MM.1S (cell line): ENCODE measurements around the gene SH3BP2.

Experiments
- DNase-seq: peaks from one replicate; pipeline ENCODE4 v3.0.0-alpha.2; 2015
- H2AFZ ChIP-seq: fragments of 300-600 bp; sonication (generic); 2 replicates; pipeline ENCODE4 v1.6.0; 2016; ENCODE audit warnings: antibody characterized with exemption, low read length
- H3F3A ChIP-seq: fragments of 300-600 bp; sonication (generic); 2 replicates; pipeline ENCODE4 v1.6.1; 2016; ENCODE audit warnings: mild to moderate bottlenecking, antibody characterized with exemption, low read length, moderate library complexity, mixed read lengths; ENCODE audit not compliant: insufficient read depth
- H3K27ac ChIP-seq: fragments of 300-600 bp; sonication (generic); 2 replicates; pipeline ENCODE4 v1.5.1; 2016; ENCODE audit warnings: mild to moderate bottlenecking, low read length
- H3K27me3 ChIP-seq: fragments of 300-600 bp; sonication (generic); replicated peaks from 2 replicates; pipeline ENCODE4 v1.6.0; 2016; ENCODE audit warnings: low read length; ENCODE audit not compliant: insufficient read depth
- H3K36me3 ChIP-seq: fragments of 300-600 bp; sonication (generic); replicated peaks from 2 replicates; pipeline ENCODE4 v1.6.1; 2016; ENCODE audit warnings: mild to moderate bottlenecking, low read length, mixed read lengths; ENCODE audit not compliant: insufficient read depth
- H3K4me1 ChIP-seq: fragments of 300-600 bp; sonication (generic); 2 replicates; pipeline ENCODE4 v1.6.1; 2016; ENCODE audit warnings: low read length, mixed read lengths
- H3K4me2 ChIP-seq: fragments of 300-600 bp; sonication (generic); 2 replicates; pipeline ENCODE4 v1.6.0; 2016; ENCODE audit warnings: low read depth, low read length
- H3K4me3 ChIP-seq: fragments of 300-600 bp; sonication (generic); 2 replicates; pipeline ENCODE4 v1.5.1; 2016; ENCODE audit warnings: low read length, mixed read lengths
- H3K79me2 ChIP-seq: fragments of 300-600 bp; sonication (generic); 2 replicates; pipeline ENCODE4 v1.6.1; 2016; ENCODE audit warnings: mixed run types, low read length, mixed read lengths
- H3K9ac ChIP-seq: fragments of 300-600 bp; sonication (generic); 2 replicates; pipeline ENCODE4 v1.6.1; 2016; ENCODE audit warnings: low read length, mixed read lengths
- H3K9me2 ChIP-seq: fragments of 300-600 bp; sonication (generic); replicated peaks from 2 replicates; pipeline ENCODE4 v1.6.1; 2016; ENCODE audit warnings: mild to moderate bottlenecking, low read length, mixed read lengths; ENCODE audit not compliant: insufficient read depth
- H3K9me3 ChIP-seq: fragments of 300-600 bp; sonication (generic); replicated peaks from 2 replicates; pipeline ENCODE4 v1.6.1; 2016; ENCODE audit warnings: mild to moderate bottlenecking, low read length, mixed read lengths; ENCODE audit not compliant: insufficient read depth
- H4K20me1 ChIP-seq: fragments of 300-600 bp; sonication (generic); 2 replicates; pipeline ENCODE4 v1.6.1; 2016; ENCODE audit warnings: mild to moderate bottlenecking, low read length, moderate library complexity, mixed read lengths; ENCODE audit not compliant: insufficient read depth
- CTCF ChIP-seq: fragments of 300-600 bp; sonication (generic); IDR thresholded peaks from 2 replicates; pipeline ENCODE4 v1.5.1; 2016; ENCODE audit warnings: antibody characterized with exemption, low read length, mixed read lengths
- EZH2 ChIP-seq: fragments of 300-600 bp; sonication (generic); optimal IDR thresholded peaks from 2 replicates; pipeline ENCODE3; 2017; ENCODE audit warnings: low read depth, mild to moderate bottlenecking, antibody characterized with exemption, low read length, mixed read lengths
- EZH2phosphoT487 ChIP-seq: fragments of 300-600 bp; sonication (generic); IDR thresholded peaks from 2 replicates; pipeline ENCODE4 v1.6.1; 2018; ENCODE audit warnings: antibody characterized with exemption, low read length

Gene SH3BP2

DNA sequence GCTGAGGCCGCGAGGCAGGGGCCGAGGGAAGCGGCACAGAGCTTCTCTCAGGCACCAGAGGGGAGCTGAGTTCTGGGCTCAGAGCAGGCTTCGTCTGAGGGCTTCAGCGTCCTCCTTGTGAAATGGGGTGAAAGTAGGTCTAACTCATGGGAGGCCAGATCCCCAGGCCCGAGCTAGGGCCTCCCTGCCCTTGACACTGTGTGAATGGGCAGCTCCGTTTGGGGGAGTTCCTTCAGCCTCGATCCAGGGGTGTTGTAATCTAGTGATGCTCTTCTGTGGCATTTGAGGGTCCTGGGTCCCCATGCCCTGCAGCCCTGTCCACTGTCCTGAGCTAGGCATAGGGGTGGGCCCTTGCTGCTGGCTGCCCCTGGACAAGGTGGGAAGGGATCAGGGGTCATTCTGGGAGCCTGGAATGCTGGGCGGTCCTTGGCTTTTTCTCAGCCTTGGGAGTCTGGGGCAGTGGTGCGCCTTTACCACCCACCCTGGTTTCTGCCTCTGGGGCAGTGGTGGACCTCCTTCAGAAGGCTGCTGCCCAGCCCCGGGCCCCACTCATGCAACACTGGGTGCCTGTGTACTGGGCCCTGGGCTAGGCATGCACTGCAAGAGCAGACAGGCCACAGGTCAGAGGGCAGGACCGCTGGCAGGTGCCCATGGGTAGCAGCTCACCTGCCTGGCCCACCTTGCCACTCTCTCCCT is 4.1 kb downstream of the SH3BP2 start:
- H3K9ac ChIP-seq, result no peak overlapping the region
- no peaks in the 10 kb centered on the region for H3K9me2 ChIP-seq
- H3K27ac ChIP-seq, result no peak overlapping the region
- H4K20me1 ChIP-seq, result no peaks in the 10 kb centered on the region
- no peaks in the 10 kb centered on the region for H3F3A ChIP-seq
- no peak overlapping the region for H3K4me3 ChIP-seq
- no peaks in the 10 kb centered on the region for H3K36me3 ChIP-seq
- no peak overlapping the region for H2AFZ ChIP-seq
- no peak overlapping the region for H3K4me2 ChIP-seq
- H3K4me1 ChIP-seq, result 0 out of 2 replicates have a peak, but pooled peaks cover 8% of the 10 kb centered on the region
- TF ChIP-seq EZH2phosphoT487 (no peak), EZH2 (no peak), CTCF (no peak)
- DNase-seq, result no peak
- no peaks in the 10 kb centered on the region for H3K79me2 ChIP-seq
- no peaks in the 10 kb centered on the region for H3K27me3 ChIP-seq
- H3K9me3 ChIP-seq, result no peaks in the 10 kb centered on the region

DNA sequence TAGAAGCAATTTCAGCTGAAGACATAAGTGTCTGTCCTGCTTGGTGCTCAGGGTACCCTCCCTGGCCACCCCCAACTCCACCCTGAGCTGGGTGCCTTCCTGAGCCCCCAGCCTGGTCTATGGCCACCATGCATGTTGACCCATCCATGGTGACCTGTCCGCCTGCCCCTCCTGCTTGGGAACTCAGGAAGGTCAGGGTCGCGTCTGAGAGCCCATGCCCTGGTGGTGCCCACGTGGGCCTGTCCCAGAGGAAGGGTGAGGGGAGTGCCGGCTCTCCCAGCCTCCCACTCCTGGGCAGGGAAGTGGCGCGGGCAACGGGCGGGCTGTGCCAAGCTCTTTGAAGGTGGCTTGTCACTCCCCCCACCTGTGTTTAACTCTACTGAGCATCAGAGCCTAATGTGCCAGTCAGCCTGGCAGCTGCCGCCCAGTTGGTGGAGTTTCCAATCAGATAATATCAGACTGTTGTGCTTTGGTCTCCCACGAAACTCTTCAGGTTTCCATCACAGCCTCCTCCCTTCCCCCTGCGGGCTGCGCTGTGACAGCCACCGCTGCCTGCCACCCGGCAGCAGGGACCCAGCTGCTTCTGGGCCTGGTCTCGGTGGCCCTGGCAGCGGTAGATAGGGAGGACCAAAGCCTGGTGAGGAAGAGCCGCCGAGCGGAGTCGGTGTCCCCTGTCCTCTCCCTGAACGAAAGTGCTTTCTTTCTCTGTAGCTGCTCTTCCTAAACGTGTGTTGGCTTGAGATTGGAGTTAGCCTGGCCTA is 4.8 kb downstream of the SH3BP2 start:
- Histone ChIP-seq H3K4me1 (0 out of 2 replicates have a peak, but pooled peaks cover 8% of the 10 kb centered on the region), H3K27ac (no peak overlapping the region), H3K27me3 (no peaks in the 10 kb centered on the region), H3K9me3 (no peaks in the 10 kb centered on the region), H2AFZ (no peak overlapping the region), H3K9ac (no peak overlapping the region), H3K36me3 (no peaks in the 10 kb centered on the region), H3F3A (no peaks in the 10 kb centered on the region), H3K79me2 (no peaks in the 10 kb centered on the region), H3K9me2 (no peaks in the 10 kb centered on the region), H3K4me2 (no peak overlapping the region), H3K4me3 (no peak overlapping the region), H4K20me1 (no peaks in the 10 kb centered on the region)
- no peak for DNase-seq
- TF ChIP-seq CTCF, result no peak
- no peak for TF ChIP-seq EZH2
- TF ChIP-seq EZH2phosphoT487, result no peak

- no peaks in the 10 kb centered on the region for H4K20me1 ChIP-seq
- no peak overlapping the region for H3K9ac ChIP-seq
- H2AFZ ChIP-seq, result no peak overlapping the region
- H3K4me3 ChIP-seq, result no peak overlapping the region
- no peaks in the 10 kb centered on the region for H3K79me2 ChIP-seq
- no peak overlapping the region for H3K4me2 ChIP-seq
- no peak for DNase-seq
- no peaks in the 10 kb centered on the region for H3F3A ChIP-seq
- 0 out of 2 replicates have a peak, but pooled peaks cover 8% of the 10 kb centered on the region for H3K4me1 ChIP-seq
- no peak for TF ChIP-seq CTCF
- no peak for TF ChIP-seq EZH2phosphoT487
- no peak for TF ChIP-seq EZH2
- H3K9me2 ChIP-seq, result no peaks in the 10 kb centered on the region
- H3K36me3 ChIP-seq, result no peaks in the 10 kb centered on the region
- no peaks in the 10 kb centered on the region for H3K27me3 ChIP-seq
- no peaks in the 10 kb centered on the region for H3K9me3 ChIP-seq
- H3K27ac ChIP-seq, result no peak overlapping the region
These were observed 5.7 kb downstream of the SH3BP2 start for GRCh38 chr4:2798399-2799223.
